ENCODE measurements around the gene GRB2. TPM values are rescaled to one million over a fixed set of nuclear protein-coding genes. Genes with fewer than 3 reads are reported as not detected.
"Not testable (repeated sequence)": the region's sequence is repeated elsewhere in the genome, so short reads cannot be mapped to it uniquely, and the experiment has no call there.

GRB2 gene
- total RNA-seq, 1 donor from 2014 or later: 77.5 TPM

- peak; percentile 64 for DNase-seq (ENCODE audit: low read depth)
- TF ChIP-seq CTCF (conservative IDR thresholded peaks at IDR 0.05; ENCODE audit: low read depth, low read length): no peak
- H3K4me3 ChIP-seq (ENCODE audit: low read depth, low read length): peak overlapping the region; percentile 29
These were observed 53.4 kb downstream of the GRB2 start for GRCh38 chr17:75352079-75352569.

GRCh38 chr17:75350706-75351105, 54.8 kb downstream of the GRB2 start:
- no peak for TF ChIP-seq CTCF (conservative IDR thresholded peaks at IDR 0.05; ENCODE audit: low read depth, low read length)
- DNase-seq (ENCODE audit: low read depth): no peak
- H3K4me3 ChIP-seq (ENCODE audit: low read depth, low read length): no peak overlapping the region

GRCh38 chr17:75350029-75350428, 55.4 kb downstream of the GRB2 start:
- no peak overlapping the region for H3K4me3 ChIP-seq (ENCODE audit: low read depth, low read length)
- no peak for TF ChIP-seq CTCF (conservative IDR thresholded peaks at IDR 0.05; ENCODE audit: low read depth, low read length)
- DNase-seq (ENCODE audit: low read depth): no peak

GRCh38 chr17:75349589-75349988, 55.9 kb downstream of the GRB2 start:
- H3K4me3 ChIP-seq (ENCODE audit: low read depth, low read length): no peak overlapping the region
- no peak for DNase-seq (ENCODE audit: low read depth)
- TF ChIP-seq CTCF (conservative IDR thresholded peaks at IDR 0.05; ENCODE audit: low read depth, low read length): no peak

GRCh38 chr17:75348386-75349012, 57.0 kb downstream of the GRB2 start:
- DNase-seq (ENCODE audit: low read depth): no peak
- no peak for TF ChIP-seq CTCF (conservative IDR thresholded peaks at IDR 0.05; ENCODE audit: low read depth, low read length)
- H3K4me3 ChIP-seq (ENCODE audit: low read depth, low read length): no peak overlapping the region

GRCh38 chr17:75346906-75347305, 58.6 kb downstream of the GRB2 start:
- H3K4me3 ChIP-seq (ENCODE audit: low read depth, low read length): no peak overlapping the region
- no peak for DNase-seq (ENCODE audit: low read depth)
- no peak for TF ChIP-seq CTCF (conservative IDR thresholded peaks at IDR 0.05; ENCODE audit: low read depth, low read length)

- not testable (repeated sequence) for DNase-seq (ENCODE audit: low read depth); H3K4me3 ChIP-seq (ENCODE audit: low read depth, low read length)
These were observed 59.1 kb downstream of the GRB2 start for GRCh38 chr17:75346368-75346767.

Data from epithelial cell of proximal tubule (primary cell).